DMS 273 treated with DMSO at 0.1 percent for 48 hours (cell line): ENCODE results near the gene ACTR8.

Experiments used
- DNase-seq: peaks from one replicate; lab custom pipeline; 2025; lab: John Stamatoyannopoulos, UW

The ACTR8 gene

GRCh38 chr3:53865732-53866499 is 16.0 kb downstream of the ACTR8 start:
- DNase-seq = no peak

DNA sequence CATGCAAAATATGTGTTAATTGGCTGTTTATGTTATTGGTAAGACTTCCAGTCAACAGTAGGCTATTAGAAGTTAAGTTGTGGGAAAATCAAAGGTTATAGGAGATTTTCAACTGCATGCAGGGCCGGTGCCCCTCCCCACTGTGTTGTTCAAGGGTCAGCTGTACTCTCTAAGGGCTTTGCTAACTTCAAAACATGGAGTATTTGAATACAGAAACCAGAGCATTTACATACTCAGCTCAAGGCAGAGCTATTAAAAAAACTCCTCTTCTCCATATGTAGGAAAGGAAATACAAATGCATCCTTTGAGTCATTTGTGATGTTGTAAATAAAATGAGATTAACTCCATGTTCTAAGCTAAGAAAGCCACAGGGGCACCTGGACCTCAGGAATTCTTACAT is 18.8 kb downstream of the ACTR8 start:
- no peak for DNase-seq

DNA sequence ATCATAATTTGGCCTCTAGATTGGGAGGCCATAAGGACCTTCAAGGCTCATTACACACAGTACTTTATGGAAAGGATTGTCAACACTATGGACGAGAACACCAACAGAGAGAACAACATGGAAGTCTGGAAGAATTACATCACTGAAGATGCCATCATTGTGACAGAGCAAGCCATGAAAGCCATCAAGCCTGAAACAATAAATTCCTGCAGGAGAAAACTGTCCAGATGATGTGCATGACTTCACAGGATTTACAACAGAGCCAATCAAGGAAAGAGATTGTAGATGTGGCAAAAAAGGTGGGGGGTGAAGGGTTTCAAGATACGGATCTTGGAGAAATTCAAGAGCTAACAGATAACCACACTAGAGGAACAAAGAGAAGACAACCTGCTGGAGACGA is 19.7 kb downstream of the ACTR8 start:
- DNase-seq = no peak

GRCh38 chr3:53860196-53860595 is 21.8 kb downstream of the ACTR8 start:
- no peak for DNase-seq

- no peak for DNase-seq
Observed at GRCh38 chr3:53859178-53859577, 22.8 kb downstream of the ACTR8 start.

GRCh38 chr3:53858096-53858741 is 23.7 kb downstream of the ACTR8 start:
- no peak for DNase-seq

- DNase-seq = no peak
Observed at GRCh38 chr3:53856964-53857363, 25.0 kb downstream of the ACTR8 start.

DNA sequence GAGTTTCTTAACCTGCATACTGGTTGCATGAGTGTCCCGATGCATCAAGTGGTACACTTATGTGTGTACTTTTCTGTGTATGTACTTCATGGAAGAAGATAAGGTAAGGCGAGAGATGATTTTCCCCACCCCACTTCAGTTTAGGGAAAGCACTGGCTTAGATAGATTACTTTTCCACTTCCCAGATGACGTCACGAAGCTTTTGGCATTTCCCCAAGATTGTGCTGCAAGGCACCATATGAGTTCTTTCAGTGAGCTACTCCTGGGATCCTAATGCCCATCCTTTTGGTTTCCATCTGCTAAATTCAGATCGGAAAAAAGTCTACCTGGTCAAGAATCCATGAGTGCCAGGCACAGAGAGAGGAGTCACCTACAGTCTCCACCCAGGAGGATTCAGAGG is 31.1 kb downstream of the ACTR8 start:
- no peak for DNase-seq

DNA sequence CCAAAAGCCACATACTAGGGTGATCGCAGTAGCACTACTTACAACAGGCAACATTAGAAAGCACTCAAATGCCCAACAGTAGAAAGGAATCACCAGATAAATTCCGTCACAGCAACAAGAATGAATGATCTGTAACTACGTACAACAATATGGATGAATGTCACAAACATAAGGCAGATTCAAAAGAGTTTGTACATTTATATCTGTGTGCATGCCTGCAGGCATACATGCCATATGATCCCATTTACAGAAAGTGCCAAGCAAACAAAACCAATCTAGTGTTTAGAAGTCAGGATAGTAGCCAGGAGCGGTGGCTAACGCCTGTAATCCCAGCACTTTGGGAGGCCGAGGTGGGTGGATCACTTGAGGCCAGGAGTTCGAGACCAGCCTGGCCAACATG is 32.0 kb downstream of the ACTR8 start:
- no peak for DNase-seq

DNA sequence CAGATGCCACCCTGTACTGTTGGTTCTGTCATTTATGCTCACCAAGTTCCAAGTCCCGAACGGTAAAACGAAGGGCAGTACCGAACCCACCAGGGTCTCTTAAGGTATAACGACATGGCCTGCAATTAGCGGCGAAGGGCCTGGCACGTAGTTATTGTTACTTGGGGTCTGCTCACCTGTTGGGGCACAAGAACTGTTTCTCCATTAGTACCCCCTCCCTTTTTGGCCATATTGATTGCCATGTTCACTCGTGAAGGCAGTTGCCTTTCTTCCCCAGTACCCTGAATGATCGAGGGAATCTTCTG is 35.1 kb downstream of the ACTR8 start:
- DNase-seq = no peak

DNA sequence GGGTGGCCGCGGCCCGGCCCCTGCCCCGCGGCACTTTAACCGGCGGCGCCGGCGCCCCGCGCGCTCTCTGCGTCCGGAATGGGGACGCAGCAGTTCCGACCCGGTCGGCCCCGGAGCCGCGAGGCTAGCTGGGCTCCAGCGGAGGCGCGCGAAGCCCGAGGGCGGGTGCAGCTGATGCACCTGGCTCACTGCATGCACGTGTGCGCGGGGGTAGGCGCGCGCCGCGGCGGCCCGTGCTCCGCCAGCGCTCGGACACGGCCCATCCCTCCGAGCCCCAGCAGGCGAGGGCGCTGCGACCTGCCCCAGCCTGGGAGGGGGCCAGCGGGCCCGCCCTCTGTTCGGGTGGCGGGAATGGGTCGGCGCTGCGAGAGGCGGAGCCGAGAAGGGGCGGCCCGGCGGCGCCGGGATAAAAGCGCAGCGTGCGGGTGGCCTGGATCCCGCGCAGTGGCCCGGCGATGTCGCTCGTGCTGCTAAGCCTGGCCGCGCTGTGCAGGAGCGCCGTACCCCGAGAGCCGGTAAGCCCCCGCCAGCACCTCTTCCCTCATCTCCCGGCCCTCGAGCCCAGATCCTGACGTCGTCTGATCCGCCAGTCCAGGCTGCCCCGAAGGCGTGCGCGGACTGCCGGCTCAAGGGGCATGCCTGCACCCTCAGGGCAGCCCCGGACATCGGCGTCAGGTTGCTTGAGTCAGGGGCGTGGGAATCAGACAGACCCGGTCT is 35.7 kb downstream of the ACTR8 start, which contains the start of the genes CHDH and IL17RB:
Gene CHDH (minus strand): TSS at position 286 of the 717 bp plus-strand sequence. CDS start 22,411 bp downstream, outside the sequence.
Gene IL17RB (plus strand): TSS at position 435 of the 717 bp plus-strand sequence. CDS start 21 bp downstream, at position 456.
- DNase-seq = no peak

- no peak for DNase-seq
Observed at GRCh38 chr3:53845881-53846133, 36.1 kb downstream of the ACTR8 start.

- DNase-seq = no peak
Observed at GRCh38 chr3:53845103-53845880, 36.7 kb downstream of the ACTR8 start.

DNA sequence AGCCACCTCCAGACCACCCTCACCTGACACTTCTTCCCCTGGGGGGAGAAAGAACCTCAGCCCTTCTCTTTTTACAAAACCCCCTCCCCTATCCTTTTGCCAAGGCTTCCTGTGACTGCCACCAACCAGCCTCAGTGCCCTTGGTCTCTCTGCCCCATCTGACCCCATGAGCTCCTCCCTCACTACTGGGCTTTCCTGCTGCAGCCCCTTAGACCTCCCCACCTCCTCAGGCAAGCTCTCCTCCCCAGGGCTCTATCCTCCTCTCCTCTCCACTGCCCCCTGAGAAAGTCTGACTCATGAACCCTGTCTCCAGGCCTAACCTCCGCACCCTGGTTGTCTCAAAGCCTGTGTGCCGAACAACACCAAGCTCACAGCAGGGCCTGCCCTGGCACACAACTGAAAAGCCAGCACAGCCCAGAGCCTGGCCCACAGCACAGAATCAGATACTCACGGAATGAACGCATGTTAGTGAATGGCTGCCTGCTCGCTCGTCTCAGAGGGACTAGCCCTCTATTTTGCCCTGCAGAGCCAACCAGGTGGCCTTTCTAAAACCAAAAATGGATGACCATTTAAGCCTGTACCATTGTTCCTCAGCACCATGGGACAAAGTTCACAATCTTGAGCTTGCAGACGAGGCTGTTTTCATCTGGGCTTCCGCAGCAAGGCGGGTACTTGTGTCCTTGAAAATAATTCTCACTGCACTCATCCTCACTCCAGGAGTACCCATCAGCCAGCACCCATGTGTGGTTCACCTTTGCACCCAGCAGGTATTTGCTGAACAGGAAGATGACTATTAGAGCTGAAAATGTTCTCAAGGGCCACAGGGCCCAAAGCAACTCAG is 37.5 kb downstream of the ACTR8 start:
- no peak for DNase-seq

DNA sequence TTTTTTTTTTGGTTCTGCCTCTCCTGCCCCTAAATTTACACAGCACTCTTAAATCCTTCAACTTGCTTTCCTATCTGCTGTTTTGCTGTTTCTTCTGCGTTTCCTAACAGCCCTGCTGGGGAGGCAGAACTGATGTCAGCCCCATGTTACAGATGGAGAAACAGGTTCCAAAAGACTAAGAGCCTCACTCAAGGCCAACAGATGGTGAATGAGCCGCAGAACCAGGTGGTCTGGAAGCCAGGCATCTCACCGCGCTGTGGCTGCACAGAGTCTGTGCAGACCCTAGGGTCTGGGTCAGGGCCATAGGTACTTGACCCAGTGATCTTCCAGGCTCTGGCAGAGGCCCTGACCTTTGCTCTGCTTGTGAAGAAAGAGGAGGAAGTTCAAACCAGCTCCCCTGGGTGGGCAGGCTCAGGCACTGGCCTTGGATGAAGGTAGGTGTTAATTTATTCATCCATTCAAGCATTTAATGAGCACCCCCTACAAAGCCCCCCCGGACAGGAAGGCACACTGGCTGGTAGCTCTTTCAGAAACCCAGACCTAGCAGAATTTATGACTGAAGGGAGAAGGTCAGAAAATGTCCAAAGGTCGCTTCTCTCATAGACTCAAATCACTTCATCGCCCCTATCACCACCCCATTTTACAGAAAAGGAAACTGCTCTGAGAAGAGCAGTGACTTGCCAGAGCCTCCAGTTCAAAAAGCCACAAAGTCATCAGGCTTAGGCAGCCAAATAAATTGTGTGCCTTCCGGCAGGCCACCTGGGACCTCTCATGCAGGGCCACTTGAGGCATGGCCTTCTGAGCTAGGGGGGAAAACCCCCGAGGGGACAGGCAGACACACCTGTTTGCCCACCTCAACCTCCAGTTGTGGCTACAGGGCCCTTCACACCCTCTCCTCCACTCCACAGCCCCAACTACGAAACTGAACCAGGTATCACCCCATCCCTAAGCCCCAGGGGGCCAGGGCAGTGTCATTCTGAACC is 38.5 kb downstream of the ACTR8 start:
- DNase-seq = peak; percentile 47

GRCh38 chr3:53842436-53843194 is 39.3 kb downstream of the ACTR8 start:
- no peak for DNase-seq

GRCh38 chr3:53841296-53841695 is 40.7 kb downstream of the ACTR8 start:
- no peak for DNase-seq

DNA sequence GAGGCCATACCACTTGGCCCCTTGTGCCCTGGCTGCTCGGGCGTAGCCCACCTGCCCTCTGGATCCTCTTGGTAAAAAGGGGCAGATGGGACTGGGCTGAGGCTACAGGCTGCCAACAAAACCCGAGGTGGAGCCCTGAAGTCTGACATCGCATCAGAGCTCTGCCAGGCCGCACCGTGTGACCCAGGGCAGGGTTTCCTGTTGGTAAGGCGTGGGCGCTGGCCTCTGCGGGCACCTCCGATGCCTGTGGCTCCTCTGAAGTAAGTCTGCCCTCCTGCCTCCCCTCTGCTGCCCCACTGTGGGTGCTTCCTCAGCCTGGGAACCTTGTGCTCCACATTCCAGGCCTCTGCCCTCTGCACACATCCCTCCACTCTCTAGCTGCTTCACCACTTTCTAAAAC is 44.6 kb downstream of the ACTR8 start:
- no peak for DNase-seq

DNA sequence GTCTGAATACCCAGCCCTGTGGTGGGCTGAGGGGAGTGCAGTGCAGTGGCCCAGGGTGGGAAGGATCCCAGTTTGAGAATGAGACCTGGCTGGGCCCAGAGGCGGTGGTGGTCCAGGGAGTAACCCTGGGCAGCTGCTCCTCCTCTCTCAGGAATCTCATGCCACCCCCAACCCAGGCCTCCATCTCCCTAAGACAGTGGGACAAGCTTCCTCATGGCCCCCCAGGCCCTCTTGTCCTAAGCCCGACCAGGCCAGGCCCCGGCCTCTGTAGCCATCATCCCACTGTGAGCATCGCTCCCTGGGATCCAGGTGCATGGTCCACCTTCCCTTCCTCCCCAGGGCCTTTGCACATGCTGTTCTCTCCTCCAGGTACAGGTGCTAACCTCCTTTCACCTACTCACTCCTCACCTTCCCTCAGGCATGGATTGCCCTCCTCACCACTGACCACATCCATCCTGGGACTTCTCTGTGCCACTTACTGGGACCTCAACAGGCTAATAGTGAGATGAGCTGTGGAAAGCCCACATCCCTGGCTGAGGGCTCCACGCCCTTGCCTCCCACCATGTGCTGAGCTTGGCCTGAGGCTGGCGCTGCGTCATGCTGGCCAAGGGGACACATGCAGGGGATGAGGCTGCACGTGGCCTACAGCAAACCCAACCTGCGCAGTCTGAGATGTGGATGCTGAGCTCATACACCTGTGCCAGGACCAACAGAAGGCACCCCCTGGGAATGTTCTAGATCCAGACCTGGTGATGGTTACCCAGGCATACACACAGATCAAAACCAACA is 45.7 kb downstream of the ACTR8 start:
- DNase-seq = no peak
